ENCODE measurements around the gene RTL10.
A peak's percentile ranks its signal among the peaks of the same experiment; 100 is the strongest.

The RTL10 gene

DNA sequence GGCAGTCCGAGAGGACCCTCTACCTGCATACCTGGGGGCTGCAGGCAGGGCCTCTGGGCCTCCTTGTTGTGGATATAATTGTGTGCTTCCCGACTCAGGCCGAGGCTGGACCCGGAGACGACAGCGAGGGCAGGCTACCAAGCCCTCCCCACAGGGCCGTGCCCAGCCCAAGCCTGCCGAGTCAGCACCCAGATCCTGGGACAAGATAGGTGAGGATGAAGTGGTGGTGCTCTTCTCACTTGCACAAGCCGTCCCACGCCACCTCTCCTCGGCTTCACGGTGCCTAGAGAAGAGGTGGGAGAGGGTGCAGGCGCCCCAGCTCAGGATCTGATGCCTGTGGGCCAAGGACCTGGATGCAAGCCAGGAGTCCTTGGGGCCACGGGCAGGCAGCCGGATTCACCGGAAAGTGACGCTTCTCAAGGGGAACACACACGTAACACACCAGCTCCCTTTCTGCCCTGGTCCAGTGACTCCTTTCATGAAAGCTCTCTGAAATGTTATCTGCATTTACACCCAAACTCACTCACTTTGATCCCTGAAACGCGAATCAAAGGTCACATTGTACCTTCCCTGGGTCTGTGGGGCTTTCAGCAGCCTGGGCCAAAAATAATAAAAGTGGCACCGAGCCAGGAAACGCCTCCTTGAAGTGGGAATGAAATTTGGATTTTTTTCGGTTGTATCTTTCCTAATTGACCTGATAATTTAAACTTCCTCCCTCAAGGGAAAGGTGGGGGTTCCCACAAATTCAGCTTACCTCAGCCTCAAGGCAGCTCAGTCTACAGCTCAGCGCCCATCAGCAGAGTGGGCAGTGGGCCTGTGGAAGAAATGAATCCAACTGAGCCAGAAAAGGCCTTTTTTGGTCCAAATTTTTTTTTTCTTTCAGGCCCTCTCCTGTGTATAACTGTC lies 1.1 kb upstream of the RTL10 start:
- peak overlapping the region; percentile 77 for H3K27ac ChIP-seq (ENCODE audit: poor library complexity, severe bottlenecking)
- peak overlapping the region; percentile 65 for H3K4me3 ChIP-seq (ENCODE audit: severe bottlenecking)
- DNase-seq (ENCODE audit: low spot score), result peak; percentile 74
- ATAC-seq (ENCODE audit: low read depth), result peak; percentile 41
- peaks cover 8% of the 10 kb centered on the region for H3K4me1 ChIP-seq (ENCODE audit: insufficient read depth, poor library complexity, severe bottlenecking)
- no peaks in the 10 kb centered on the region for H3K9me3 ChIP-seq (ENCODE audit: severe bottlenecking)
- no peaks in the 10 kb centered on the region for H3K27me3 ChIP-seq (ENCODE audit: insufficient read depth, poor library complexity, severe bottlenecking)
- peaks cover 22% of the 10 kb centered on the region for H3K36me3 ChIP-seq (ENCODE audit: low read depth)
- TF ChIP-seq, protein P1, sequence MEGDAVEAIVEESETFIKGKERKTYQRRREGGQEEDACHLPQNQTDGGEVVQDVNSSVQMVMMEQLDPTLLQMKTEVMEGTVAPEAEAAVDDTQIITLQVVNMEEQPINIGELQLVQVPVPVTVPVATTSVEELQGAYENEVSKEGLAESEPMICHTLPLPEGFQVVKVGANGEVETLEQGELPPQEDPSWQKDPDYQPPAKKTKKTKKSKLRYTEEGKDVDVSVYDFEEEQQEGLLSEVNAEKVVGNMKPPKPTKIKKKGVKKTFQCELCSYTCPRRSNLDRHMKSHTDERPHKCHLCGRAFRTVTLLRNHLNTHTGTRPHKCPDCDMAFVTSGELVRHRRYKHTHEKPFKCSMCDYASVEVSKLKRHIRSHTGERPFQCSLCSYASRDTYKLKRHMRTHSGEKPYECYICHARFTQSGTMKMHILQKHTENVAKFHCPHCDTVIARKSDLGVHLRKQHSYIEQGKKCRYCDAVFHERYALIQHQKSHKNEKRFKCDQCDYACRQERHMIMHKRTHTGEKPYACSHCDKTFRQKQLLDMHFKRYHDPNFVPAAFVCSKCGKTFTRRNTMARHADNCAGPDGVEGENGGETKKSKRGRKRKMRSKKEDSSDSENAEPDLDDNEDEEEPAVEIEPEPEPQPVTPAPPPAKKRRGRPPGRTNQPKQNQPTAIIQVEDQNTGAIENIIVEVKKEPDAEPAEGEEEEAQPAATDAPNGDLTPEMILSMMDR (IDR thresholded peaks at IDR 0.05; ENCODE audit: poor library complexity, severe bottlenecking), result no peak

DNA sequence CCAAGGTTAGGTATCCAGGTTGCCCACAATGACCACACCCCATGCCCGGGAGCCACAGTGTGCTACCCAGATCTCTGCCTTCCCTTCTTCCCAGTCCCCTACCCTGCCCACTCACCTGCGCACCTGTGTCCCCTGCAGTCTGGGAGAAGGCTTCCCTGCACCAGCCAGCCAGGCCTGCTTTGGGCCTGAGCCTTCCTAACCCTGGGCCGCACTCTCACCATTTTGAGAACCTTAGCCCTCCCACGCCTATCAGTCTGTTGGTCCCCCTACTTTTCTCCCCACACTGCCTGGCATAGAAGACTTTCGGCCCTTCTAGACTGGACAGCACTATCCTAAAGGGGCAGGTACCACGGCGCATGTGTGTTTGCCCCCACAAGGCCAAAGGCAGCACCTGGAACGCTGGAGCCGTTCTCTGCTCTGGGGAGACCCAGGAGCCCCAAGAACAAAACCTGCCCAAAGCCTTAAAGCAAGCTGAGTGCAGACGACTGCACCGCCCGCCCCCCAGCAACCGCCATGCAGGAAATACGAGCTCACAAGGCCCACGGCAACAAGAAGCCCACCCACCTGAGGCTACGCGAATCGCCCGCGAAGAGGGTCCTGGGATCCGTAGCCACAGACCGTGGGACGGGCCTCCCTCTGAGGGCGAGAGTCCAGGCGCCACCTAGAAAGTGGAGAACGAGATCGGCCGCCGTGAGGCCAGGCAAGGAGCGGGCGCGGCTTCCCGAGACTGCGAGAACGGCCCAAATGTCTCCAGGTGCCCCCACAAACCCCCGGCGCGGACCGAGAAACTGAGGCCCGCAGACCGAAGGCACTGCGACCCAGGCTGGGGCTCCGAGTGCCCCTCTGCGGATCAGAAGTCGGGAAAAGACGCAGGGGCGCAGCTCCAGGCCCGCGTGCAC lies 546 bp downstream of the RTL10 start:
- peaks cover 22% of the 10 kb centered on the region for H3K4me1 ChIP-seq (ENCODE audit: insufficient read depth, poor library complexity, severe bottlenecking)
- no peaks in the 10 kb centered on the region for H3K27me3 ChIP-seq (ENCODE audit: insufficient read depth, poor library complexity, severe bottlenecking)
- peaks cover 34% of the 10 kb centered on the region for H3K36me3 ChIP-seq (ENCODE audit: low read depth)
- peak overlapping the region; percentile 65 for H3K4me3 ChIP-seq (ENCODE audit: severe bottlenecking)
- no peaks in the 10 kb centered on the region for H3K9me3 ChIP-seq (ENCODE audit: severe bottlenecking)
- ATAC-seq (ENCODE audit: low read depth) (0 out of 3 replicates have a peak, but pooled peaks have one; percentile 0), DNase-seq (ENCODE audit: low spot score) (no peak)
- TF ChIP-seq, protein P1 (IDR thresholded peaks at IDR 0.05; ENCODE audit: poor library complexity, severe bottlenecking), result no peak
- H3K27ac ChIP-seq (ENCODE audit: poor library complexity, severe bottlenecking), result peak overlapping the region; percentile 77

DNA sequence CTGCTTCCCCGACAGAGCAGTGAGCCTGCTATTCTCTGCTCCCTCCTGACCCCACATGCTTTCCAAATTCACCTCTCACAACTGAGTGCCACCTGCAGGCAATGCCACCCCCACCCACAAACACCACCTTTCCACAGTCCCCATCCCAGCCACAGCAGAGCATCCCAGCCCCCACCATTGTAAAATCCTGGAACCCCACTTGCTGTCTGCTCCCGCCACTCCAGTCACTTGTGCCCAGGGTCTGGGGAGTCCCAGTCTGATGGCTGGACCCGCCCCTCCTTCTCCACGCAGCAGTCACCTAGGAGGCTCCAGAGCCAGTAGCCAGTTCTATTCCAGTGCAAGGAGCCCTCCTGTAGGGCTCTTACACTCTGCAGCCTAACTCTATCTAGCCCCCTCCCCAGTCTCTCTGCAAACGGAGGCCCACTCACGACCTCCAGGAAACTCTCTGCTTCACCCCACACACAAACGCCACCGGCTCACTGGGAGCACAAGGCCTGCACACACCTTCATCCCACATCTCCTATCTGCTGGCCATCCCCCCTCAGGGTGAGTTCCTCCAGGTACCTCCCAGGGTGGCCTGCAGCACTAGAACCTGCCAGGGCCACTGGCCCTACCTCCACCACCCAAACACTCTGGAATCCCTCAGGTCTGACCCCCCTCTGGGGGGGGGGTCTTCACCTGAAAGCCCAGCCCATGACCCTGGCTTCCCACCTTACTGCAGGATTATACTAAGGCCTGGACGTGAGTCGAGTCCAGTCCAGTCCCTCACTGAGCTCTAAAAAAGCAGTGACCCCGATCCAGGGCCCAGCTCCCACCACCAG lies 1.4 kb downstream of the RTL10 start:
- ATAC-seq (ENCODE audit: low read depth) (no peak), DNase-seq (ENCODE audit: low spot score) (no peak)
- Histone ChIP-seq H3K9me3 (ENCODE audit: severe bottlenecking) (no peaks in the 10 kb centered on the region), H3K4me1 (ENCODE audit: insufficient read depth, poor library complexity, severe bottlenecking) (peaks cover 31% of the 10 kb centered on the region), H3K4me3 (ENCODE audit: severe bottlenecking) (peak overlapping the region; percentile 65), H3K36me3 (ENCODE audit: low read depth) (peaks cover 34% of the 10 kb centered on the region), H3K27me3 (ENCODE audit: insufficient read depth, poor library complexity, severe bottlenecking) (no peaks in the 10 kb centered on the region), H3K27ac (ENCODE audit: poor library complexity, severe bottlenecking) (peak overlapping the region; percentile 77)
- TF ChIP-seq, protein P1 (IDR thresholded peaks at IDR 0.05; ENCODE audit: poor library complexity, severe bottlenecking), result no peak

DNA sequence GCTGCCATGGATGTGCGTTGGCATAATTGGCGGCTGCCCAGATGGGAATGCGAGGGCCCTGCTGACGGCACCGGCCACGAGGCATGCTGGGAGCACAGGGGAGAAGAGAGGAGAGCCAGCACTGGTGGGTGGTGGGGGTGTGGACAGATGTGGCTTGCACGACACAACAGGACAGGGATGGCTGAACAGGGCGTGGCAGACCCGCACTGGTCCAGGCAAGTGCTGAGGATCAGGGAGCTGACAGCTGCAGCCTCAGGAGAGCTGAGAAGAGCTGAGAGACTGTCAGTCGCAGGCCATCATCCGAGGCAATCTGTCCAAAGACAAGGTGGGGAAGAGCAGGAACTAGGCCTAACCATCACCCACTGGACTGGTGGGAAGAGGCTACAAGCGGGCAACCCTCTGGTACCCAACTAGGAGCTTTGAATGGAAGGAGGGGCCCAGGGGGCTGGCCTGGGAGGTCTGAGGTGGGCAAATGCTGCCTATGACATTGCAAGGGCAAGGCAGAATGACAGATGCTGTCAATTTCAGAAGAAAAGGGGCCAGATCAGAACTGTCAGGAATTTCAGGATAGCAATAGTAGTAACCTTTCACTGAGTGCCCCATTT lies 2.4 kb downstream of the RTL10 start:
- DNase-seq (ENCODE audit: low spot score) (peak; percentile 66), ATAC-seq (ENCODE audit: low read depth) (no peak)
- TF ChIP-seq, protein P1 (IDR thresholded peaks at IDR 0.05; ENCODE audit: poor library complexity, severe bottlenecking), result no peak
- H3K36me3 ChIP-seq (ENCODE audit: low read depth), result peaks cover 34% of the 10 kb centered on the region
- H3K9me3 ChIP-seq (ENCODE audit: severe bottlenecking), result no peaks in the 10 kb centered on the region
- peaks cover 35% of the 10 kb centered on the region for H3K4me1 ChIP-seq (ENCODE audit: insufficient read depth, poor library complexity, severe bottlenecking)
- H3K27ac ChIP-seq (ENCODE audit: poor library complexity, severe bottlenecking), result peak overlapping the region; percentile 77
- H3K4me3 ChIP-seq (ENCODE audit: severe bottlenecking), result no peak overlapping the region
- no peaks in the 10 kb centered on the region for H3K27me3 ChIP-seq (ENCODE audit: insufficient read depth, poor library complexity, severe bottlenecking)
